HG02588 (cell line): ENCODE results near the gene REXO1.
"Not testable (repeated sequence)": the region's sequence is repeated elsewhere in the genome, so short reads cannot be mapped to it uniquely, and the experiment has no call there.

Experiments used
- ATAC-seq: cut with Tn5 transposase; IDR thresholded peaks from one replicate; pipeline ENCODE4 v1.9.1; 2021; ENCODE audit warnings: mild to moderate bottlenecking, moderate library complexity; ENCODE audit not compliant: unreplicated experiment

The REXO1 gene

GRCh38 chr19:1875646-1876495 lies 27.6 kb upstream of the REXO1 start:
- ATAC-seq, result peak; percentile 78

GRCh38 chr19:1875265-1875645 lies 27.0 kb upstream of the REXO1 start:
- not testable (repeated sequence) for ATAC-seq

GRCh38 chr19:1874554-1875185 lies 26.4 kb upstream of the REXO1 start:
- no peak for ATAC-seq

- ATAC-seq, result no peak
Observed at GRCh38 chr19:1873524-1874473, 25.5 kb upstream of the REXO1 start.

GRCh38 chr19:1872807-1873523 lies 24.7 kb upstream of the REXO1 start:
- no peak for ATAC-seq

GRCh38 chr19:1871630-1872029 lies 23.3 kb upstream of the REXO1 start:
- no peak for ATAC-seq

GRCh38 chr19:1871140-1871597 lies 22.9 kb upstream of the REXO1 start:
- ATAC-seq, result no peak

- no peak for ATAC-seq
Observed at GRCh38 chr19:1868971-1869370, 20.7 kb upstream of the REXO1 start.

- ATAC-seq, result no peak
Observed at GRCh38 chr19:1867349-1867724, 19.1 kb upstream of the REXO1 start.

GRCh38 chr19:1866693-1867348 lies 18.5 kb upstream of the REXO1 start:
- no peak for ATAC-seq

- ATAC-seq, result no peak
Observed at GRCh38 chr19:1865172-1866010, 17.1 kb upstream of the REXO1 start.

- ATAC-seq, result peak; percentile 30
Observed at GRCh38 chr19:1864480-1865171, 16.3 kb upstream of the REXO1 start.

GRCh38 chr19:1863638-1864479 lies 15.6 kb upstream of the REXO1 start:
- peak; percentile 51 for ATAC-seq

- no peak for ATAC-seq
Observed at GRCh38 chr19:1863328-1863637, 15.0 kb upstream of the REXO1 start, which contains the start of gene KLF16. TSS of gene KLF16 (minus strand) at chr19:1863579. CDS start at chr19:1863497, 82 bp downstream.

- peak; percentile 2 for ATAC-seq
Observed at GRCh38 chr19:1862424-1863327, 14.4 kb upstream of the REXO1 start.

GRCh38 chr19:1862068-1862423 lies 13.8 kb upstream of the REXO1 start:
- no peak for ATAC-seq

- ATAC-seq, result no peak
Observed at GRCh38 chr19:1861599-1862031, 13.3 kb upstream of the REXO1 start.
